K562 (cell line): ENCODE measurements around the gene AIF1. TPM values are rescaled to one million over a fixed set of nuclear protein-coding genes. Genes with fewer than 3 reads are reported as not detected.

Source experiments
- E2F6 ChIP-seq, 2 experiments: IDR thresholded peaks; 2 replicates each; pipeline ENCODE4 v1.6.1; 2011; ENCODE audit warnings: borderline replicate concordance in 1 of 2, control low read depth in 1 of 2, low read depth in 1 of 2, low read length in 1 of 2, mild to moderate bottlenecking in 1 of 2, mixed read lengths in 1 of 2, moderate library complexity in 1 of 2; ENCODE audit not compliant: insufficient read depth in 1 of 2, insufficient read length in 1 of 2, poor library complexity in 1 of 2, severe bottlenecking in 1 of 2; ENCODE audit errors: extremely low read depth in 1 of 2
- E2F8 ChIP-seq: fragments of 450-650 bp; IDR thresholded peaks from 2 replicates; pipeline ENCODE4 v1.7.1; 2018; ENCODE audit warnings: mild to moderate bottlenecking, low read depth; ENCODE audit not compliant: partially characterized antibody
- FIP1L1 ChIP-seq: fragments of 200-400 bp; formaldehyde crosslinking; IDR thresholded peaks from 2 replicates; pipeline ENCODE4 v1.6.1; 2018; ENCODE audit warnings: mild to moderate bottlenecking, low read depth, low read length; ENCODE audit not compliant: poor library complexity, severe bottlenecking
- FOXJ2 ChIP-seq: fragments of 200-800 bp; sonication (Bioruptor generic); IDR thresholded peaks from 2 replicates; pipeline ENCODE4 v1.6.1; 2016; ENCODE audit warnings: missing genetic modification characterization, missing compliant biosample characterization
- GTF2A2 ChIP-seq: IDR thresholded peaks from 2 replicates; pipeline ENCODE4 v1.6.1; 2016; ENCODE audit warnings: mild to moderate bottlenecking, missing genetic modification characterization, missing compliant biosample characterization
- HNRNPL ChIP-seq: fragments of 200-400 bp; formaldehyde crosslinking; IDR thresholded peaks from 2 replicates; pipeline ENCODE4 v1.6.1; 2017; ENCODE audit warnings: low read depth, mild to moderate bottlenecking, low read length
- PKNOX1 ChIP-seq: fragments of 450-650 bp; IDR thresholded peaks from 2 replicates; pipeline ENCODE4 v1.6.1; 2016
- PRDM10 ChIP-seq: fragments of 450-650 bp; IDR thresholded peaks from 2 replicates; pipeline ENCODE4 v1.6.1; 2018; ENCODE audit not compliant: partially characterized antibody
- ZBTB5 ChIP-seq: fragments of 450-650 bp; IDR thresholded peaks from 2 replicates; pipeline ENCODE4 v1.6.1; 2017; ENCODE audit warnings: antibody characterized with exemption
- ZBTB7A ChIP-seq: IDR thresholded peaks from 2 replicates; pipeline ENCODE4 v1.6.1; 2011; ENCODE audit warnings: low read depth, mild to moderate bottlenecking, low read length, moderate library complexity, borderline replicate concordance; ENCODE audit not compliant: control insufficient read depth
- ZNF445 ChIP-seq: fragments of 250-450 bp; sonication (Bioruptor Pico); IDR thresholded peaks from 2 replicates; pipeline ENCODE4 v1.4.0; 2020; ENCODE audit warnings: low read depth, mild to moderate bottlenecking, moderate library complexity
- ZNF512 ChIP-seq: IDR thresholded peaks from 2 replicates; pipeline ENCODE4 v1.6.1; 2016; ENCODE audit warnings: missing genetic modification characterization, missing compliant biosample characterization
- ZNF76 ChIP-seq: fragments of 250-450 bp; sonication (Bioruptor Pico); IDR thresholded peaks from 2 replicates; pipeline ENCODE4 v1.4.0; 2020; ENCODE audit warnings: mild to moderate bottlenecking, moderate library complexity, borderline replicate concordance
- polyA plus RNA-seq, 8 experiments: library from polyadenylated mRNA; depleted of rRNA in 4 of 8; stranded (reverse) in 5 of 8; unstranded in 3 of 8; fragments of >200 nt; fragmentation: Nextera tagmentation in 2 of 8; fragmentation: Illumina TruSeq in 1 of 8; extraction: Ambion mirVana in 2 of 8; extraction: Trizol in 1 of 8; gene quantifications; 2 replicates each; pipeline versions ENCODE4 v1.2.1 to v1.2.3, GENCODE V29; 2011 to 2014; ENCODE audit warnings: inconsistent platforms in 1 of 8, missing spikeins in 1 of 8
- total RNA-seq, 7 experiments: library from RNA; depleted of rRNA in 6 of 7; stranded (reverse); fragments of >200 nt in 6 of 7; fragmentation: Illumina TruSeq in 2 of 7; extraction: Trizol in 2 of 7; gene quantifications; 2 replicates each; pipeline versions ENCODE4 v1.2.1 to v1.2.3, GENCODE V29; 2011 to 2021; ENCODE audit warnings: low replicate concordance in 1 of 7

Gene AIF1
- total and polyA plus RNA-seq, 9 of the 15 experiments (the other 6 are each of a cell fraction or from before 2014, with no cell fraction given), result 9.4 to 33.4 (median 19.4) TPM

- TF ChIP-seq FIP1L1 (peak; percentile 96), HNRNPL (0 out of 2 replicates have a peak, but pooled peaks have one; percentile 37), ZNF445 (no peak), PKNOX1 (no peak), E2F6 (IDR thresholded peaks at IDR 0.05; ENCODE audit: borderline replicate concordance in 1 of 2, extremely low read depth in 1 of 2, insufficient read depth in 1 of 2, insufficient read length in 1 of 2, low read depth in 1 of 2, low read length in 1 of 2, poor library complexity in 1 of 2, severe bottlenecking in 1 of 2) (peak; percentile 78 to 91), GTF2A2 (no peak), E2F8 (peak; percentile 9), ZNF512 (no peak), FOXJ2 (tag) (no peak), ZBTB7A (peak; percentile 100), ZBTB5 (no peak), ZNF76 (no peak), PRDM10 (peak; percentile 35)
These were observed 34.1 kb upstream of the AIF1 start (continued) for GRCh38 chr6:31580807-31581433.
